SU-DHL-6 (cell line): ENCODE results near the gene RBMS3.

Experiments
- H2AFZ ChIP-seq: fragments of 200-600 bp; sonication (generic); 2 replicates; pipeline ENCODE4 v1.6.1; 2014; ENCODE audit warnings: low read depth, mild to moderate bottlenecking, moderate library complexity, mixed read lengths, antibody characterized with exemption, low read length; ENCODE audit not compliant: severe bottlenecking
- H3F3A ChIP-seq: fragments of 200-600 bp; shearing (Covaris generic); 2 replicates; pipeline ENCODE4 v1.6.0; 2016; ENCODE audit warnings: antibody characterized with exemption, mild to moderate bottlenecking; ENCODE audit not compliant: insufficient read depth
- H3K27ac ChIP-seq: fragments of 200-600 bp; sonication (generic); 2 replicates; pipeline ENCODE4 v1.5.1; 2016; ENCODE audit warnings: low read depth, mild to moderate bottlenecking, low read length, moderate library complexity, mixed read lengths
- H3K27me3 ChIP-seq: fragments of 200-600 bp; sonication (generic), shearing (Covaris generic); 2 replicates; pipeline ENCODE4 v1.6.0; 2014; ENCODE audit warnings: mild to moderate bottlenecking, low read length
- H3K36me3 ChIP-seq: fragments of 200-600 bp; sonication (generic); 2 replicates; pipeline ENCODE4 v1.6.1; 2014; ENCODE audit warnings: mild to moderate bottlenecking, low read length, mixed read lengths
- H3K4me2 ChIP-seq: fragments of 300-600, 200-600 bp; shearing (Covaris generic), sonication (generic); 2 replicates; pipeline ENCODE4 v1.6.0; 2014; ENCODE audit warnings: low read length, low read depth, mild to moderate bottlenecking; ENCODE audit not compliant: poor library complexity, severe bottlenecking
- H3K4me3 ChIP-seq: fragments of 200-600 bp; sonication (generic); 2 replicates; pipeline ENCODE4 v1.5.1; 2014; ENCODE audit warnings: antibody characterized with exemption, low read length, mild to moderate bottlenecking, mixed read lengths; ENCODE audit not compliant: insufficient read depth, poor library complexity, severe bottlenecking
- H3K79me2 ChIP-seq: fragments of 200-600 bp; sonication (generic); 2 replicates; pipeline ENCODE4 v1.6.1; 2014; ENCODE audit warnings: mild to moderate bottlenecking, low read length, moderate library complexity; ENCODE audit not compliant: insufficient read depth
- H3K9ac ChIP-seq: fragments of 200-600 bp; sonication (generic); 2 replicates; pipeline ENCODE4 v1.7.0; 2014; ENCODE audit warnings: mild to moderate bottlenecking, low read length
- H3K9me2 ChIP-seq: fragments of 200-600 bp; sonication (generic); replicated peaks from 2 replicates; pipeline ENCODE4 v1.6.1; 2014; ENCODE audit warnings: low read length; ENCODE audit not compliant: insufficient read depth
- H3K9me3 ChIP-seq: fragments of 200-600 bp; sonication (generic); 2 replicates; pipeline ENCODE4 v1.6.1; 2014; ENCODE audit warnings: low read length, mixed read lengths; ENCODE audit not compliant: insufficient read depth
- H4K20me1 ChIP-seq: fragments of 200-600 bp; sonication (generic); 2 replicates; pipeline ENCODE4 v1.6.1; 2014; ENCODE audit warnings: low read depth, mild to moderate bottlenecking, antibody characterized with exemption, low read length, moderate library complexity, mixed read lengths
- EZH2phosphoT487 ChIP-seq: fragments of 200-600 bp; sonication (generic), shearing (Covaris generic); conservative IDR thresholded peaks from 2 replicates; pipeline ENCODE4 v1.6.1; 2018; ENCODE audit warnings: mild to moderate bottlenecking, antibody characterized with exemption, low read length, moderate library complexity, mixed read lengths
- TF ChIP-seq, protein P1 (sequence below): fragments of 200-600 bp; sonication (generic); IDR thresholded peaks from one replicate; pipeline ENCODE4 v1.5.1; 2017; ENCODE audit warnings: antibody characterized with exemption, mild to moderate bottlenecking, low read length, moderate library complexity; ENCODE audit not compliant: insufficient read depth, poor library complexity, severe bottlenecking

RBMS3 gene

DNA sequence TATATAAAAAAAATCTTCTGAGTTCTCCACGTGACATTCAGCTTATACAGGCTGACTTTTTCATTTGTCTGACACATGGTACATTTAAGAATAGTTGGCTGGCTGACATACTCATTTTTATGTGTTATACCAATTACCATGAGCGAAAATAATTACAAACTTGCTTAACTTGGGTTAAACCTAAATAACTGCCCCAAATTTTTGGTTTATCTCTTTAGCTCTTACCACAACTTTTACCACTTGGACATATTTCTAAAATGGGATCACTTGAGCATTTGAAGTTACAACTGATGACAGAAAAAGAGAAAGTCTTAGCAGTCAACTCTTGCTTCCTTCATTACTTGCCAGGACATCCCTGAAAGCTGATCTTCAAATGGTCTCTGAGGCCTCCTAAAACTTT is 618.1 kb downstream of the RBMS3 start:
- Histone ChIP-seq H3K79me2 (no peaks in the 10 kb centered on the region), H3K9me3 (no peaks in the 10 kb centered on the region), H3K4me2 (no peak overlapping the region), H3K27me3 (no peaks in the 10 kb centered on the region), H3K9me2 (no peaks in the 10 kb centered on the region), H3K36me3 (no peaks in the 10 kb centered on the region), H2AFZ (no peak overlapping the region), H3K4me3 (no peak overlapping the region), H3F3A (no peaks in the 10 kb centered on the region), H3K9ac (no peak overlapping the region), H3K27ac (no peak overlapping the region), H4K20me1 (no peaks in the 10 kb centered on the region)
- TF ChIP-seq, protein P1, sequence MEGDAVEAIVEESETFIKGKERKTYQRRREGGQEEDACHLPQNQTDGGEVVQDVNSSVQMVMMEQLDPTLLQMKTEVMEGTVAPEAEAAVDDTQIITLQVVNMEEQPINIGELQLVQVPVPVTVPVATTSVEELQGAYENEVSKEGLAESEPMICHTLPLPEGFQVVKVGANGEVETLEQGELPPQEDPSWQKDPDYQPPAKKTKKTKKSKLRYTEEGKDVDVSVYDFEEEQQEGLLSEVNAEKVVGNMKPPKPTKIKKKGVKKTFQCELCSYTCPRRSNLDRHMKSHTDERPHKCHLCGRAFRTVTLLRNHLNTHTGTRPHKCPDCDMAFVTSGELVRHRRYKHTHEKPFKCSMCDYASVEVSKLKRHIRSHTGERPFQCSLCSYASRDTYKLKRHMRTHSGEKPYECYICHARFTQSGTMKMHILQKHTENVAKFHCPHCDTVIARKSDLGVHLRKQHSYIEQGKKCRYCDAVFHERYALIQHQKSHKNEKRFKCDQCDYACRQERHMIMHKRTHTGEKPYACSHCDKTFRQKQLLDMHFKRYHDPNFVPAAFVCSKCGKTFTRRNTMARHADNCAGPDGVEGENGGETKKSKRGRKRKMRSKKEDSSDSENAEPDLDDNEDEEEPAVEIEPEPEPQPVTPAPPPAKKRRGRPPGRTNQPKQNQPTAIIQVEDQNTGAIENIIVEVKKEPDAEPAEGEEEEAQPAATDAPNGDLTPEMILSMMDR, result no peak
- TF ChIP-seq EZH2phosphoT487, result no peak

DNA sequence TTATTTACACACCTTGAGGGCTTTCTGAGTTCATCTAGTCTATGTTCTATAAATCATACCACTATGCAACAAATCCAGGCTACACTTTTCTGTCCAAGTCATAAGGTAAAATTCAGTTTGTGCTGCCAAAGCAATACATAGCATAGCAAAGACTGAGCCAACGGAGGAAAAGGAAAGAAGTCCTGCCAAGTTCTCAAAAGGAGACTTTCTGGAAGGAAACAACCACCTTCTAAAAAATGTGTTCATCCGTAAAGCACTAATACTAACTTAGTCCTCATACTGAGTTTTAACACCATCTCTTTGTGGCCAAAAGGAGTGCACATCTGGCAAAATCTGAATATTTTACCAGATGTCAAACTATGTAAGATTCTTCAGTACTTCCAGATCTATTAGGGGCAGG is 620.2 kb downstream of the RBMS3 start:
- H3K9me2 ChIP-seq, result no peaks in the 10 kb centered on the region
- no peak overlapping the region for H3K9ac ChIP-seq
- no peaks in the 10 kb centered on the region for H3K9me3 ChIP-seq
- no peaks in the 10 kb centered on the region for H3F3A ChIP-seq
- no peak overlapping the region for H3K4me3 ChIP-seq
- no peaks in the 10 kb centered on the region for H3K79me2 ChIP-seq
- H2AFZ ChIP-seq, result no peak overlapping the region
- no peak overlapping the region for H3K4me2 ChIP-seq
- H4K20me1 ChIP-seq, result no peaks in the 10 kb centered on the region
- TF ChIP-seq, protein P1, result no peak
- H3K27me3 ChIP-seq, result no peaks in the 10 kb centered on the region
- no peak overlapping the region for H3K27ac ChIP-seq
- no peaks in the 10 kb centered on the region for H3K36me3 ChIP-seq

DNA sequence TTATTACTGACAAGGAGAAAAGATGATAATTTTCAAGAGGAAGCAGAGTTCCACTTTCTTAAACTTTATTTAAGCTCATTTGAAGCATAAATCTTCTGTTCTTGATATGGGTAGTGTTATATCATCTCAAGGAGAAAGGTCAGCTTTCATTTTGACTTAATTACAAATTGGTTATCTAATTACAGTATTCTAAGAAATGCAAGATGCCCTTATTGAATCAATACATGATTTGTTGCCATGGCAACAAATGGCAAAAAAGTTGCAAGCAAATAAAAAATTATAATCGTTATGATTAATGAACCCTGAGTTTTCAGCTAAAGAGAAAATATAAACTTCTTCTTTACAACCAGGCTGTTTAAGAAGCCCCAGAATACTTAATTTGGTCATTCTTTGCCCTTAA is 622.7 kb downstream of the RBMS3 start:
- H3K4me2 ChIP-seq, result no peak overlapping the region
- H3K36me3 ChIP-seq, result no peaks in the 10 kb centered on the region
- no peaks in the 10 kb centered on the region for H3K27me3 ChIP-seq
- no peaks in the 10 kb centered on the region for H3K79me2 ChIP-seq
- H3K4me3 ChIP-seq, result no peak overlapping the region
- H3F3A ChIP-seq, result no peaks in the 10 kb centered on the region
- no peaks in the 10 kb centered on the region for H3K9me2 ChIP-seq
- H2AFZ ChIP-seq, result no peak overlapping the region
- H3K9me3 ChIP-seq, result no peaks in the 10 kb centered on the region
- H4K20me1 ChIP-seq, result no peaks in the 10 kb centered on the region
- H3K9ac ChIP-seq, result no peak overlapping the region
- TF ChIP-seq, protein P1, result no peak
- TF ChIP-seq EZH2phosphoT487, result no peak
- no peak overlapping the region for H3K27ac ChIP-seq

DNA sequence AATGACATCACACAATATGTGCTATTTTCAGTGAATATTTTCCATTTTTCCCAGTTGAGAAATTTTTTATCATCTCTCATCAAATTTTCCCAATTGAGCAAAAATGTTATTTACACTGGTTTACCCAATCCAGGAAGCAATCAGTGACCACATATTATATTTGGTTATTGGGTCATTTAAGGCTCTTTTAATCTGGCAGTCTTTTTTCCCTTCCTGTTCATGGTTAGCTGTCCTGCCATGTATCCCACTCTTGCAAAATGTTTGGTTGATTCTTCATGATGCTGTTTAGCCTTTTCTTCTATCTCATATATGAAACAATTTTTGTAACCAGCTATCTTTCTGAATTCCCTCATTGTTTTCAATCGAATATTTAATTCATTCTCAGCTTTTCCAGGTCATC is 626.0 kb downstream of the RBMS3 start:
- no peak overlapping the region for H3K27ac ChIP-seq

More for the DNA sequence above, 626.0 kb downstream of the RBMS3 start:
- H3K79me2 ChIP-seq, result no peaks in the 10 kb centered on the region
- no peak overlapping the region for H3K4me3 ChIP-seq
- no peaks in the 10 kb centered on the region for H3K9me3 ChIP-seq
- no peak overlapping the region for H3K9ac ChIP-seq
- no peaks in the 10 kb centered on the region for H3K36me3 ChIP-seq
- no peaks in the 10 kb centered on the region for H4K20me1 ChIP-seq
- no peak overlapping the region for H2AFZ ChIP-seq
- TF ChIP-seq, protein P1, result no peak
- no peak for TF ChIP-seq EZH2phosphoT487
- no peaks in the 10 kb centered on the region for H3K9me2 ChIP-seq
- no peaks in the 10 kb centered on the region for H3K27me3 ChIP-seq
- no peak overlapping the region for H3K4me2 ChIP-seq
- H3F3A ChIP-seq, result no peaks in the 10 kb centered on the region
